DND-41 (cell line): ENCODE results near the gene ZC3H12C.

Source experiments
- ATAC-seq: fragments of 200-7000 bp; cut with Tn5 transposase; 3 replicates; pipeline ENCODE4 v1.9.1; 2021; ENCODE audit warnings: low read depth; ENCODE audit not compliant: insufficient read depth
- DNase-seq: peaks from one replicate; pipeline ENCODE4 v3.0.0-alpha.2; 2020
- H2AFZ ChIP-seq: 2 replicates; pipeline ENCODE4 v1.6.0; 2012; ENCODE audit warnings: low read depth, low read length
- H3K27ac ChIP-seq: 2 replicates; pipeline ENCODE4 v1.5.1; 2012; ENCODE audit warnings: low read length, inconsistent platforms
- H3K27me3 ChIP-seq: fragments of 200-600 bp; sonication (generic); 2 replicates; pipeline ENCODE4 v1.6.0; 2012; ENCODE audit warnings: low read length, mild to moderate bottlenecking, inconsistent platforms; ENCODE audit not compliant: insufficient read depth, poor library complexity
- H3K36me3 ChIP-seq: 2 replicates; pipeline ENCODE4 v1.5.1; 2012; ENCODE audit warnings: low read length, inconsistent platforms; ENCODE audit not compliant: insufficient read depth
- H3K4me1 ChIP-seq: 2 replicates; pipeline ENCODE4 v1.5.1; 2012; ENCODE audit warnings: mild to moderate bottlenecking, low read length; ENCODE audit not compliant: insufficient read depth
- H3K4me2 ChIP-seq: 2 replicates; pipeline ENCODE4 v1.6.0; 2012; ENCODE audit warnings: mild to moderate bottlenecking, moderate library complexity, low read length, inconsistent platforms; ENCODE audit not compliant: insufficient read depth
- H3K4me3 ChIP-seq, 2 experiments: fragments of 200-600 bp in 1 of 2; shearing (Covaris generic) in 1 of 2; 2 replicates each; pipeline ENCODE4 v1.5.1; 2012 to 2016; ENCODE audit warnings: inconsistent platforms in 2 of 2, low read length in 2 of 2, mild to moderate bottlenecking in 2 of 2, low read depth in 1 of 2, moderate library complexity in 1 of 2
- H3K79me2 ChIP-seq: 2 replicates; pipeline ENCODE4 v1.6.0; 2012; ENCODE audit warnings: low read length, inconsistent platforms; ENCODE audit not compliant: insufficient read depth
- H3K9ac ChIP-seq: 2 replicates; pipeline ENCODE4 v1.6.0; 2012; ENCODE audit warnings: low read depth, mild to moderate bottlenecking, inconsistent platforms, low read length, moderate library complexity
- H3K9me3 ChIP-seq: 2 replicates; pipeline ENCODE4 v1.5.1; 2012; ENCODE audit warnings: low read length, moderate library complexity, mild to moderate bottlenecking, inconsistent platforms; ENCODE audit not compliant: insufficient read depth, severe bottlenecking
- H4K20me1 ChIP-seq: 2 replicates; pipeline ENCODE4 v1.6.0; 2012; ENCODE audit warnings: low read length; ENCODE audit not compliant: insufficient read depth
- CTCF ChIP-seq: IDR thresholded peaks from 2 replicates; pipeline ENCODE4 v1.5.1; 2012; ENCODE audit warnings: borderline replicate concordance, low read length, moderate library complexity, mild to moderate bottlenecking; ENCODE audit not compliant: poor library complexity, severe bottlenecking; ENCODE audit errors: extremely low read depth
- EZH2 ChIP-seq: IDR thresholded peaks from 3 replicates; pipeline ENCODE4 v1.6.1; 2012; ENCODE audit warnings: borderline replicate concordance, low read depth, mild to moderate bottlenecking, moderate library complexity, low read length, inconsistent platforms; ENCODE audit not compliant: severe bottlenecking

Gene ZC3H12C

DNA sequence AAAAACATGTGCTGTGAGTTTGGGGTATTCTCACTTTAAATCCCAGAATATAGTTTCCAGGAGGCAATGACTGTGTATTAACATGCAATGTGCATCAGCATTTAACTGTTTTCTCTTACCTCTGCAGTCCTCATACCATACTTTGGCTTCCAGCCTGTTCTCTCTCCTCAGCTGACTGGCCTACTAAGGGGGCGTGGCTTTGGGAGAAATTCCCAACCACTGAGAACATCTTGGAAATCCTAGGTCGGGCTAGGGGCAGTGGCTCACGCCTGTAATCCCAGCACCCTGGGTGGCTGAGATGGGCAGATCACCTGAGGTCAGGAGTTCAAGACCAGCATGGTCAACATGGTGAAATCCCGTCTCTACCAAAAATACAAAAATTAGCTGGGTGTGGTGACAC is 13.5 kb upstream of the ZC3H12C start:
- no peak overlapping the region for H2AFZ ChIP-seq

DNA sequence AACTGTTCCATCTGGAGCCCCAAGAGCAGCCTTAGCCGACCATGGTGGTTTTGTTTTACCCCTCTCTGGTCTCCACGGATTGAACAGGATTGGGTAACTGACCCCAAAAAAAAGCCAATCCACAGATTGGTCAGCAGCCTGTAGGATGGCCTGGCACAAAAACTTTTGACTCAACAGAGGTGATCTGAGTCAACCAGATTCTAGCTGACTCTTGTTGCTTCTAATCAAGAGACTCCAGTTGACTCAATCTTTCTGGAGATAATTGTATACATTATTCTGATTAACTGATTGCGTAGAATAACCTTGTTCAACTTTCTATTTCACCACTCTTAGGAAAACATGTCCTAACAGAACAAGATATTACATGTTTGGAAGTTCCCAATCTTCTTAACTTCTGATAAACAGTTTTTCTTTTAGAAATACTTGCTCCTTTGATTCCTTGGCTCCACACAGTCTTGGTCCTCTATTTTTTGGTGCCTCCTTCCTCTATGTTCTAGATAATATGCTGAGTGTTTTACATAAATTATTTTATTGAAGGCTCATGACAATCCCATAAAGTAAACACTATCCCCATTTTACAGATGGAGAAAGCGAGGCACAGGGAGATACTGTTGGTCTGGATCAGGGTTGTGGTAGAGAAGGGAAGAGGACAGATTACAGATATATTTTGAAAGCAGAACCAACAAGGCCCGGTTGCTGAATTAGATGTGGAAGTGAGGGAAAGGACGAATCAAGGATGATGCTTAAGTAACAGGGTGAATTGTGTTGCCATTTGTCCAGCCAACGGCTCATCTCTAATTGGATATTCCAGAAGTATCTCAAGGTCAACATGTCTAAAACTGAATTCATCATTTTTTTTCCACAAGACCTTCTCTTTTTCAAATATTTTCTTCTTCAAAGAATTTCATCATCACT is 11.5 kb upstream of the ZC3H12C start:
- Histone ChIP-seq H2AFZ (no peak overlapping the region), H3K36me3 (no peaks in the 10 kb centered on the region), H3K9ac (no peak overlapping the region), H4K20me1 (no peaks in the 10 kb centered on the region), H3K27me3 (no peaks in the 10 kb centered on the region), H3K4me2 (no peak overlapping the region), H3K4me3 (no peak overlapping the region), H3K27ac (no peak overlapping the region), H3K9me3 (no peaks in the 10 kb centered on the region), H3K79me2 (no peaks in the 10 kb centered on the region), H3K4me1 (no peaks in the 10 kb centered on the region)
- no peak for ATAC-seq
- TF ChIP-seq CTCF (no peak), EZH2 (no peak)
- DNase-seq, result no peak

More for the DNA sequence above, 13.5 kb upstream of the ZC3H12C start:
- Histone ChIP-seq H3K27me3 (no peaks in the 10 kb centered on the region), H3K27ac (no peak overlapping the region), H4K20me1 (no peaks in the 10 kb centered on the region), H3K9ac (no peak overlapping the region), H3K36me3 (no peaks in the 10 kb centered on the region), H3K9me3 (no peaks in the 10 kb centered on the region), H3K4me1 (no peaks in the 10 kb centered on the region), H3K4me2 (no peak overlapping the region), H3K79me2 (no peaks in the 10 kb centered on the region), H3K4me3 (no peak overlapping the region)
- ATAC-seq, result no peak
- TF ChIP-seq CTCF, result no peak
- no peak for TF ChIP-seq EZH2
- DNase-seq, result no peak

GRCh38 chr11:110082899-110083298 is 10.3 kb upstream of the ZC3H12C start:
- Histone ChIP-seq H3K4me2 (no peak overlapping the region), H3K9me3 (no peaks in the 10 kb centered on the region), H3K27me3 (no peaks in the 10 kb centered on the region), H3K4me3 (no peak overlapping the region), H4K20me1 (no peaks in the 10 kb centered on the region), H3K36me3 (no peaks in the 10 kb centered on the region), H3K79me2 (no peaks in the 10 kb centered on the region), H2AFZ (no peak overlapping the region), H3K27ac (no peak overlapping the region), H3K9ac (no peak overlapping the region), H3K4me1 (no peaks in the 10 kb centered on the region)
- TF ChIP-seq EZH2 (no peak), CTCF (no peak)
- ATAC-seq, result no peak
- no peak for DNase-seq
